ENCODE data around the gene SPDEF. TPM values are rescaled to one million over a fixed set of nuclear protein-coding genes. Genes with fewer than 3 reads are reported as not detected.

The SPDEF gene
- total RNA-seq, 6 experiments from 2014 or later = not detected

DNA sequence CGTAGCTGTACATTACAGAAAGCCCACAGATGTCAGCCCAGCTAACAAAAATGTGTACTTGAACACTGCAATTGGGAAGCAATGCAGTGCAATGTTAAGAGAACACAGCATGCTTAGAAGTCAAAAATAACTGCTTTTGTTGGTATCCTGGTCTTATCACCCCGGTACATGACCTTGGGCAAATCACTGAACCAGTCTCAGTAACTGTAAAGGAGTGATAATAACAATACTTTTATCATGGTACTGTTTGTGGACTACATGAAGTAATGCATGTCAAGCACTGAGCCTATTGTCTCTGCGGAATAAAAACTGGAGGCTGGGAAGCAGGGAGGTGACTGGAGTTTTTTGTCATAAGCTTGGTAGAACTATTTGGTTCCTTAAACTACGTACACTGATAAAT lies 44.7 kb upstream of the SPDEF start:
- DNase-seq (no peak), ATAC-seq (no peak)
- Histone ChIP-seq H3K27ac (no peak overlapping the region), H3K4me1 (peaks cover 0 to 44% (median 22%) of the 10 kb centered on the region in 4 donors), H3K36me3 (peaks cover 0 to 9% (median 3%) of the 10 kb centered on the region in 4 donors), H3K4me3 (no peak overlapping the region), H3K27me3 (no peaks in the 10 kb centered on the region), H3K9me3 (no peaks in the 10 kb centered on the region)
- 77% methylated on average over 4 of the region's 4 CpGs for WGBS (ENCODE audit: insufficient coverage, low coverage, low lambda C conversion rate, missing lambda C conversion rate)
- intact Hi-C loops (cut with DNase I) = loop anchor here in 1 of 2 donors (5.0 kb wide), 1 partner anchor 68 kb away; no protein-coding TSS in a partner anchor
- TF ChIP-seq, protein P1, sequence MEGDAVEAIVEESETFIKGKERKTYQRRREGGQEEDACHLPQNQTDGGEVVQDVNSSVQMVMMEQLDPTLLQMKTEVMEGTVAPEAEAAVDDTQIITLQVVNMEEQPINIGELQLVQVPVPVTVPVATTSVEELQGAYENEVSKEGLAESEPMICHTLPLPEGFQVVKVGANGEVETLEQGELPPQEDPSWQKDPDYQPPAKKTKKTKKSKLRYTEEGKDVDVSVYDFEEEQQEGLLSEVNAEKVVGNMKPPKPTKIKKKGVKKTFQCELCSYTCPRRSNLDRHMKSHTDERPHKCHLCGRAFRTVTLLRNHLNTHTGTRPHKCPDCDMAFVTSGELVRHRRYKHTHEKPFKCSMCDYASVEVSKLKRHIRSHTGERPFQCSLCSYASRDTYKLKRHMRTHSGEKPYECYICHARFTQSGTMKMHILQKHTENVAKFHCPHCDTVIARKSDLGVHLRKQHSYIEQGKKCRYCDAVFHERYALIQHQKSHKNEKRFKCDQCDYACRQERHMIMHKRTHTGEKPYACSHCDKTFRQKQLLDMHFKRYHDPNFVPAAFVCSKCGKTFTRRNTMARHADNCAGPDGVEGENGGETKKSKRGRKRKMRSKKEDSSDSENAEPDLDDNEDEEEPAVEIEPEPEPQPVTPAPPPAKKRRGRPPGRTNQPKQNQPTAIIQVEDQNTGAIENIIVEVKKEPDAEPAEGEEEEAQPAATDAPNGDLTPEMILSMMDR (IDR thresholded peaks at IDR 0.05) = no peak
- TF ChIP-seq POLR2A (IDR thresholded peaks at IDR 0.05) = no peak

DNA sequence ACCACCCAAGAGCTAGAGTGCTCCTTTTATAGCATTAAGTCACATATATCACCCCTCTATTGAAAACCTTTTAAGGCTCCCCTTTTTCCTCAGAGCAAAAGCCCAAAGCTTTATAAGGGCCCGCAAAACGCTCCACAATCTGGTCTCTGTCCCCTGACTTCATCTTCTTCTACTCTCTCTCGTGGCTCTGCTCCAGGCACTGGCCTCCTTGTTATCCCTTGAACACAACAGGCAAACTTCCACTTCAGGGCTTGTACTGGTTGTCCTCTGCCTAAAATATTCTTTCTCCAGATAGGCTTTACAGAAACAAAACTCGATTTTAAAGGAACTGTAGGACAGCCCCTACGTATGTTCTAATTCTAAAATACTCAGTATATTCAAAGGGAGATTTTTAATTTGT lies 44.0 kb upstream of the SPDEF start:
- 89% methylated on average over 4 of the region's 5 CpGs for WGBS (ENCODE audit: insufficient coverage, low coverage, low lambda C conversion rate, missing lambda C conversion rate)
- Histone ChIP-seq H3K27ac (no peak overlapping the region), H3K27me3 (no peaks in the 10 kb centered on the region), H3K36me3 (peaks cover 0 to 3% (median under 1%) of the 10 kb centered on the region in 4 donors), H3K4me1 (peaks cover 0 to 44% (median 22%) of the 10 kb centered on the region in 4 donors), H3K4me3 (no peak overlapping the region), H3K9me3 (no peaks in the 10 kb centered on the region)
- DNase-seq (no peak), ATAC-seq (no peak)
- TF ChIP-seq, protein P1 (IDR thresholded peaks at IDR 0.05) = no peak
- no peak for TF ChIP-seq POLR2A (IDR thresholded peaks at IDR 0.05)
- intact Hi-C loops (cut with DNase I) = loop anchor here in 1 of 2 donors (5.0 kb wide), 1 partner anchor 68 kb away; no protein-coding TSS in a partner anchor

DNA sequence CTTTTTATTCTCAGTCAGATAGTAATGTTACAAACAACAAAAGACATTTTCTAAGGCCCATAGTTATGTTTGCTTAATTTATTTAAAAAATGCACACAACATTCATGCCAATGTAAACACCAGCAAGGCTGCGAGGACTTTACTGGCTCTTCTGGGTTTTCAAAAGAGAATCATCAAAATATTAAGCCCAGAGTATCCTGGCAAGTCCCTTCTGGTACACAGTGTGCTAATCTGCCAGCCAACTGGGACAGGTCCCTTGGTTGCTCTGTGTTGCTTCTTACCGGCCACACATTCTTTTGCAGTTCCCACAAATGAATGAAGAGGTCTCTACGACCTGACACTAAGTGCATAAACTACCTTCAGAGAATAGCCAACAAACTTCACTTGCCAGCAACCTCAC lies 42.6 kb upstream of the SPDEF start:
- WGBS (ENCODE audit: insufficient coverage, low coverage, low lambda C conversion rate, missing lambda C conversion rate) = 24% methylated on average over 3 of the region's 3 CpGs
- Histone ChIP-seq H3K4me3 (no peak overlapping the region), H3K36me3 (peaks cover 0 to 2% (median 0%) of the 10 kb centered on the region in 4 donors), H3K9me3 (no peaks in the 10 kb centered on the region), H3K27ac (peak overlapping the region in 1 of 3 donors; percentile 12), H3K4me1 (peaks cover 0 to 43% (median 20%) of the 10 kb centered on the region in 4 donors), H3K27me3 (no peaks in the 10 kb centered on the region)
- intact Hi-C loops (cut with DNase I) = no loop called here
- DNase-seq (no peak), ATAC-seq (peak; percentile 5 to 52 (median 34))
- TF ChIP-seq, protein P1 (IDR thresholded peaks at IDR 0.05) = no peak
- no peak for TF ChIP-seq POLR2A (IDR thresholded peaks at IDR 0.05)

DNA sequence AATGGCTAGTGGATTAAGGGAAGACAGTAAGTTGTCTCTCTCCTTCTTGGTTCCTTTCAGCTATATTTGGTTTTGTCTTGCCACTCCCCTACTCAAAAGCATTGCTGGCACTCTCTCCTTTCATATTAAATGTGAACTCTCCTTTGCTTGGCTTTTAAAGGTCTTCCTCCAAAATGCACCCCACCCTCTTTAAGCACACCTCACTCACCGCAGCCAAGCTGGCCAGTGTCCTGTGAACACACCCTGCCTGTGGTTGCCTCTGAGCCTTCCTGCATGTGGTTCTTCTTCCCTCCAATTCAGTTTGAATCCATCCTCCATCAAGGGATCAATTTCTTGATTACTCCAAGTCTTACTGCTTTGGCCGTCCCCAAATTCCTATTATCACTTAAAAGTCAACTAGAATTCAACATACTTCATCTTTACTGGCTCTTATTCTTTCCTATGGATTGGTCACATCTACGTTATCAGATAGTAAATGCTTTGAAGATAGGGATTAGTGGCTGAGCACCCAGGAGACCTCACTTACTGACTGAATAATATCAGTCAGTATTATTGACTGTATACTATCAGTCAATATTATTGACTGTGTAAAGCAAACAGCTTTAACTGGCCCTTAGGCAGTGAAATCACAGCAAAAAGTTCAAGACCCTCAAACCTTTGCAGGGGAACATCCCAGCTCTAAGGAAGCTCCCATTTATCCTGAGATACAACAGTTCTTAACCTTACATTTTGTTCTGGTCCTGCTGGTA lies 41.6 kb upstream of the SPDEF start:
- no peak for ATAC-seq
- DNase-seq = no peak
- Histone ChIP-seq H3K36me3 (peaks cover 0 to 2% (median 0%) of the 10 kb centered on the region in 4 donors), H3K4me1 (peaks cover 0 to 34% (median 16%) of the 10 kb centered on the region in 4 donors), H3K27me3 (no peaks in the 10 kb centered on the region), H3K4me3 (no peak overlapping the region), H3K9me3 (no peaks in the 10 kb centered on the region), H3K27ac (no peak overlapping the region)
- 91% methylated on average over 3 of the region's 3 CpGs for WGBS (ENCODE audit: insufficient coverage, low coverage, low lambda C conversion rate, missing lambda C conversion rate)
- intact Hi-C loops (cut with DNase I) = no loop called here
- TF ChIP-seq POLR2A (IDR thresholded peaks at IDR 0.05) = no peak
- TF ChIP-seq, protein P1 (IDR thresholded peaks at IDR 0.05) = no peak
